HepG2 (cell line): ENCODE data around the gene GINS2. TPM values are rescaled to one million over a fixed set of nuclear protein-coding genes. Genes with fewer than 3 reads are reported as not detected.

ENCODE experiments used
- ATAC-seq: fragments of 200-7000 bp; cut with Tn5 transposase; 3 replicates; pipeline ENCODE4 v1.9.1; 2020; ENCODE audit warnings: mild to moderate bottlenecking, moderate library complexity
- BruUV-seq: library from RNA; stranded (reverse); fragments of 400-500 nt; replicated peaks from 2 replicates; lab custom pipeline; 2021; lab: Mats Ljungman, UMichigan
- CTCF ChIA-PET: fragments of 300-600 bp; formaldehyde crosslinking; extraction: SDS; loops from one replicate; lab custom pipeline; 2021; ENCODE audit warnings: low total read pairs, inconsistent platforms, low intra/inter-chr PET ratio; lab: Yijun Ruan, JAX
- POLR2A ChIA-PET: fragments of 350-600 bp; sonication (Branson Sonifier 250); formaldehyde crosslinking; loops from one replicate; lab custom pipeline; 2020; ENCODE audit warnings: antibody characterized with exemption, inconsistent platforms; lab: Yijun Ruan, JAX
- DNase-seq: peaks from one replicate; pipeline ENCODE4 v3.0.0-alpha.2; 2015; ENCODE audit warnings: low spot score
- FAIRE-seq: peaks from 3 replicates; lab custom pipeline; 2011; peaks lifted over from hg19 to GRCh38; lab: Jason Lieb, UNC
- H2AFZ ChIP-seq: one replicate; pipeline ENCODE4 v1.6.1; 2011; ENCODE audit warnings: low read length, inconsistent platforms
- H3K27ac ChIP-seq: fragments of 300-600 bp; 3 replicates; pipeline ENCODE4 v1.8.0; 2011; ENCODE audit warnings: mixed run types, mild to moderate bottlenecking, mixed read lengths, low read length, inconsistent platforms; ENCODE audit not compliant: insufficient read depth; ENCODE audit errors: extremely low read length
- H3K27me3 ChIP-seq, 2 experiments: fragments of 200-600 bp in 1 of 2; 2 replicates in 1 of 2; 3 replicates in 1 of 2; pipeline versions ENCODE4 v1.6.0 to v1.8.0; 2011; ENCODE audit warnings: low read length in 2 of 2, mild to moderate bottlenecking in 2 of 2, moderate library complexity in 2 of 2, inconsistent platforms in 1 of 2; ENCODE audit not compliant: insufficient read depth in 2 of 2, control insufficient read depth in 1 of 2
- H3K36me3 ChIP-seq, 2 experiments: fragments of 200-600 bp in 1 of 2; replicated peaks in 1 of 2; 2 replicates in 1 of 2; 3 replicates in 1 of 2; pipeline versions ENCODE4 v1.5.1 to v1.8.0; 2011; ENCODE audit warnings: low read length in 2 of 2, inconsistent platforms in 1 of 2; ENCODE audit not compliant: insufficient read depth in 2 of 2, control insufficient read depth in 1 of 2
- H3K4me1 ChIP-seq: 2 replicates; pipeline ENCODE4 v1.5.1; 2012; ENCODE audit warnings: low read length, inconsistent platforms; ENCODE audit not compliant: insufficient read depth
- H3K4me2 ChIP-seq: 2 replicates; pipeline ENCODE4 v1.6.0; 2011; ENCODE audit warnings: low read depth, low read length, inconsistent platforms
- H3K4me3 ChIP-seq, 3 experiments: fragments of 200-600 bp in 1 of 3; sonication (generic), shearing (Covaris generic) in 1 of 3; replicated peaks in 1 of 3; 2 replicates each; pipeline ENCODE4 v1.5.1; 2011 to 2016; ENCODE audit warnings: low read length in 3 of 3, inconsistent platforms in 2 of 3, low read depth in 2 of 3, mild to moderate bottlenecking in 2 of 3, control low read depth in 1 of 3, mixed read lengths in 1 of 3; ENCODE audit not compliant: insufficient read depth in 1 of 3
- H3K79me2 ChIP-seq: one replicate; pipeline ENCODE4 v1.6.1; 2011; ENCODE audit warnings: low read length, inconsistent platforms; ENCODE audit not compliant: insufficient read depth
- H3K9ac ChIP-seq: 2 replicates; pipeline ENCODE4 v1.6.0; 2011; ENCODE audit warnings: mild to moderate bottlenecking, low read depth, low read length, inconsistent platforms; ENCODE audit not compliant: insufficient read depth
- H3K9me3 ChIP-seq: 2 replicates; pipeline ENCODE4 v1.5.1; 2012; ENCODE audit warnings: mild to moderate bottlenecking, low read length
- H4K20me1 ChIP-seq: 2 replicates; pipeline ENCODE4 v1.6.0; 2011; ENCODE audit warnings: inconsistent platforms, mild to moderate bottlenecking, low read length, moderate library complexity; ENCODE audit not compliant: insufficient read depth
- AGO2 ChIP-seq: fragments of 200-400 bp; formaldehyde crosslinking; optimal IDR thresholded peaks from 2 replicates; pipeline ENCODE3; 2017; ENCODE audit warnings: mild to moderate bottlenecking, low read depth, low read length, moderate library complexity
- CHD2 ChIP-seq: IDR thresholded peaks from 2 replicates; pipeline ENCODE4 v1.6.1; 2011; ENCODE audit warnings: low read depth, low read length, improper control_type of control experiment
- TMF1 ChIP-seq: sonication (generic); formaldehyde crosslinking; IDR thresholded peaks from 2 replicates; pipeline ENCODE4 v1.8.1; 2022; ENCODE audit warnings: low read depth, missing genetic modification reagents
- TSC22D2 ChIP-seq: sonication (generic); formaldehyde crosslinking; IDR thresholded peaks from 2 replicates; pipeline ENCODE4 v1.5.1; 2020; ENCODE audit warnings: missing genetic modification reagents, mild to moderate bottlenecking, borderline replicate concordance
- ZNF776 ChIP-seq: sonication (generic); formaldehyde crosslinking; IDR thresholded peaks from 2 replicates; pipeline ENCODE4 v1.4.0; 2020; ENCODE audit warnings: mild to moderate bottlenecking, missing genetic modification reagents
- WGBS: methylation state at CpG from one replicate; pipeline ENCODE4 v1.1.6; 2017; ENCODE audit warnings: low lambda C conversion rate; 5-methylcytosine and 5-hydroxymethylcytosine counted together
- in situ Hi-C: cut with HindIII; loops from 2 replicates; pipeline ENCODE4 v1.10.0; 2017; ENCODE audit warnings: low pct_unique_long_range_greater_than_20kb; ENCODE audit not compliant: extremely low pct_ligation_motif_present
- intact Hi-C: fragments of 100-400 bp; cut with micrococcal nuclease; formaldehyde crosslinking; loops from one replicate; pipeline ENCODE4 v1.10.0; 2022; ENCODE audit not compliant: unreplicated experiment
- polyA plus RNA-seq, 8 experiments: library from polyadenylated mRNA; depleted of rRNA in 3 of 8; stranded (reverse) in 7 of 8; unstranded in 1 of 8; fragments of >200 nt; fragmentation: Illumina TruSeq in 4 of 8; extraction: Trizol in 4 of 8; gene quantifications; 2 replicates each; pipeline versions ENCODE4 v1.2.1 to v1.2.3, GENCODE V29; 2011 to 2016; ENCODE audit warnings: low read depth in 4 of 8, missing spikeins in 1 of 8, mixed read lengths in 1 of 8; ENCODE audit not compliant: insufficient read depth in 1 of 8
- total RNA-seq, 5 experiments: library from RNA; depleted of rRNA; stranded (reverse); fragments of >200 nt; fragmentation: Illumina TruSeq; extraction: Trizol; gene quantifications; 2 replicates each; pipeline ENCODE4 v1.2.3, GENCODE V29; 2016; ENCODE audit warnings: low read depth in 1 of 5
- TF ChIP-seq, protein P1 (sequence below): sonication (generic); formaldehyde crosslinking; IDR thresholded peaks from 2 replicates; pipeline ENCODE4 v1.4.0; 2020; ENCODE audit warnings: missing genetic modification reagents

Gene GINS2
- total and polyA plus RNA-seq, 2 of the 13 experiments (the other 11 are each of a cell fraction or from before 2014, with no cell fraction given), result 10.6 to 48.3 TPM

DNA sequence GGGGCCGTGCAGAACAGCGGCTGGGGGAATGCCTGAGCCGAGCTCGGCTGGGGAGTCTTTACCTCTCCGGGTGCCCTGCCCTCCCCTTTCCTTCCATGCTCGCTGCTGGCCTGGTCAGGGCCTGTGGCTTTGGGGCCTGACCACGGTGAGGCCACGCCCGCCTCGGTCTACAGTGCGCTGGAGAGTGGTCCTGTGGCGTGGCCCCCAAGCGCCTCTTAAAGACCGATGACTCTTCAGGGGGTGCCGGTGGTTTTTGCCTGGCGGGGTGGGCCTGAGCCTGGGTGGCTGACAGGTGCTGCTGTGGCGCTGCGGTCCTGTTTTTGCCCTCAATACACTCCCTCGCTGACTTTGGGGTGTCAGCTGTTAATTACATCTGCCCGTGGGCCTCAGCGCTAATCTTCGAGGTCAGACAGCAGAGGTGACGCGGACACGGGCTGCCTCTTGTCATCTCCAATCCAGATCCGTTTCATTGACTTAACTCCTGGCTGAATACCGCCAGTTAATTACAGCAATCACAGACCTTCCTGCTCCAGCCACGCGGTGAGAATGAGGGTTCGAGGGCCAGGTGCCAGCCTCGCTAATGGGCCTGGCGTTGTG is 45.9 kb downstream of the GINS2 start:
- Histone ChIP-seq H3K27me3 (no peaks in the 10 kb centered on the region), H3K79me2 (peaks cover 48% of the 10 kb centered on the region), H3K4me3 (no peak overlapping the region), H3K4me2 (no peak overlapping the region), H3K36me3 (peaks cover 26 to 59% of the 10 kb centered on the region in 2 experiments; a peak in 4 of 5 replicates), H4K20me1 (peaks cover 87% of the 10 kb centered on the region), H2AFZ (no peak overlapping the region), H3K9me3 (no peaks in the 10 kb centered on the region), H3K9ac (no peak overlapping the region), H3K27ac (no peak overlapping the region), H3K4me1 (peaks cover 31% of the 10 kb centered on the region)
- ChIA-PET POLR2A (no interaction called here), CTCF (no interaction called here)
- FAIRE-seq, result no peak
- in situ Hi-C loops (no loop called here), intact Hi-C loops (no loop called here)
- WGBS, result 94% methylated on average over 25 of the region's 32 CpGs
- ATAC-seq, result no peak
- TF ChIP-seq, protein P1, sequence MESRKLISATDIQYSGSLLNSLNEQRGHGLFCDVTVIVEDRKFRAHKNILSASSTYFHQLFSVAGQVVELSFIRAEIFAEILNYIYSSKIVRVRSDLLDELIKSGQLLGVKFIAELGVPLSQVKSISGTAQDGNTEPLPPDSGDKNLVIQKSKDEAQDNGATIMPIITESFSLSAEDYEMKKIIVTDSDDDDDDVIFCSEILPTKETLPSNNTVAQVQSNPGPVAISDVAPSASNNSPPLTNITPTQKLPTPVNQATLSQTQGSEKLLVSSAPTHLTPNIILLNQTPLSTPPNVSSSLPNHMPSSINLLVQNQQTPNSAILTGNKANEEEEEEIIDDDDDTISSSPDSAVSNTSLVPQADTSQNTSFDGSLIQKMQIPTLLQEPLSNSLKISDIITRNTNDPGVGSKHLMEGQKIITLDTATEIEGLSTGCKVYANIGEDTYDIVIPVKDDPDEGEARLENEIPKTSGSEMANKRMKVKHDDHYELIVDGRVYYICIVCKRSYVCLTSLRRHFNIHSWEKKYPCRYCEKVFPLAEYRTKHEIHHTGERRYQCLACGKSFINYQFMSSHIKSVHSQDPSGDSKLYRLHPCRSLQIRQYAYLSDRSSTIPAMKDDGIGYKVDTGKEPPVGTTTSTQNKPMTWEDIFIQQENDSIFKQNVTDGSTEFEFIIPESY, result peak; percentile 62
- TF ChIP-seq ZNF776 (CRISPR knock-in tag), result 0 out of 2 replicates have a peak, but pooled peaks have one; percentile 30
- TF ChIP-seq CHD2, result no peak
- TF ChIP-seq TSC22D2 (CRISPR knock-in tag), result no peak
- TF ChIP-seq TMF1 (CRISPR knock-in tag), result no peak
- TF ChIP-seq AGO2, result peak; percentile 54
- BruUV-seq, result no TSS peak
- no peak for DNase-seq
